ENCODE results near the gene KRTAP2-1.

GRCh38 chr17:41015454-41015853 lies 31.7 kb downstream of the KRTAP2-1 start:
- TF ChIP-seq CTCF (conservative IDR thresholded peaks at IDR 0.05 in 1 of 2, IDR thresholded peaks at IDR 0.05 in 1 of 2; ENCODE audit: low read depth in 1 of 2, low read length in 2 of 2) (no peak), EZH2 (IDR thresholded peaks at IDR 0.05; ENCODE audit: low read length, missing control alignments) (no peak)
